ENCODE data around the gene TUT4.

Gene TUT4

GRCh38 chr1:52403566-52404115 lies 149.3 kb downstream of the TUT4 start:
- peak; percentile 52 for DNase-seq

- DNase-seq, result no peak
Observed at GRCh38 chr1:52402860-52403240, 150.0 kb downstream of the TUT4 start.

DNA sequence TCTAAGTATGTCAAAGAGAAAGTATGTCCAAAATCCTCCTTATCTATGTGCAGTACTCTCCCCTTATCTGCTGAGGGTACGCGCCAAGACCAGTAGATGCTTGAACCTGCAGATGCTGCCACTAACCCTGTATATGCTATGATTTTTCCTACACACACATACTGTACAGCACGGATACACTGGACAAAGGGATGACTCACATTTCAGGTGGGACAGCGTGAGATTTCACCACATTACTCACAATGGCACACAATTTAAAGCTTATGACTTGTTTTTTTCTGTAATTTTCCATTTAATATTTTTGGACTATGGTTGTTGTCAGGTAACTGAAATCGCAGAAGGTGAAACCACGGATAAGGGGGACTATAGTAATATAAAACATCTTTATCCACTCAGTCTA lies 152.8 kb downstream of the TUT4 start:
- no peak for DNase-seq

DNA sequence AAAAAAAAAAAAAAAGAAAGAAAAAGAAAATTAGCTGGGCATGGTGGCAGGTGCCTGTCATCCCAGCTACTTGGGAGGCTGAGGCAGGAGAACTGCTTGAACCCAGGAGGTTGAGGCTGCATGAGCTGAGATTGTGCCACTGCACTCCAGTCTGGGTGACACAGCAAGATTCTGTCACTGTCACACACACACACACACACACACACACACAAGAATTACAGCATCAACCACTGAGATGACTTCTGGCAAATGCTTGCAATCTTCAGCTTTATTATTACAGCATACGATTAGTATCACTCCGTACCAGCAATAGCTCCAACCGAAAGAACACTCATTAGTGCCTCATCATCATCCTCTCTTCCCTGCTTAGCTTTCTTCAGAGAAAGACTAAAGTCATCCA lies 153.3 kb downstream of the TUT4 start:
- no peak for DNase-seq

- no peak for DNase-seq
Observed at GRCh38 chr1:52393174-52393573, 159.7 kb downstream of the TUT4 start.

DNA sequence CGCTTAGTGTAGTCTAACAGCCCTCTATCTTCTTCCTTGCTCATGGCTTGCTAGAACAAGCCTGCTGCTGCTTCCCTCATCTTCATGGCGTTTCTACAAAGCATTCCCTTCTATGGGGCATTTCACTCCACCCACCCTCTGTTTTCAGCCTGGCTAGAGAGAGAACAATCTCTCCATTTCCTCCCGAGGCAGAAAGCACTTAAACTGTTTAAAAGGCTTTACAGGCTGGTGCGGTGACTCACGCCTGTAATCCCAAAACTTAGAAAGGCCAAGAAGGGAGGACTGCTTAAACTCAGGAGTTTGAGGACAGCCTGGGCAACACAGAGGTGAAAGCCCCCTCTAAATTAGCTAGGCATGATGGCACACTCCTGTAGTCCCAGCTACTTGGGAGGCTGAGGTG lies 166.4 kb downstream of the TUT4 start:
- DNase-seq, result no peak

GRCh38 chr1:52385376-52385775 lies 167.5 kb downstream of the TUT4 start:
- DNase-seq, result no peak

Measured in DMS79 (cell line).